GM18870 (cell line): ENCODE data around the gene CENPVL1.
"Not testable (repeated sequence)": the region's sequence is repeated elsewhere in the genome, so short reads cannot be mapped to it uniquely, and the experiment has no call there.

Source experiments
- ATAC-seq: cut with Tn5 transposase; IDR thresholded peaks from one replicate; pipeline ENCODE4 v1.9.1; 2021; ENCODE audit warnings: moderate library complexity; ENCODE audit not compliant: unreplicated experiment

Gene CENPVL1

DNA sequence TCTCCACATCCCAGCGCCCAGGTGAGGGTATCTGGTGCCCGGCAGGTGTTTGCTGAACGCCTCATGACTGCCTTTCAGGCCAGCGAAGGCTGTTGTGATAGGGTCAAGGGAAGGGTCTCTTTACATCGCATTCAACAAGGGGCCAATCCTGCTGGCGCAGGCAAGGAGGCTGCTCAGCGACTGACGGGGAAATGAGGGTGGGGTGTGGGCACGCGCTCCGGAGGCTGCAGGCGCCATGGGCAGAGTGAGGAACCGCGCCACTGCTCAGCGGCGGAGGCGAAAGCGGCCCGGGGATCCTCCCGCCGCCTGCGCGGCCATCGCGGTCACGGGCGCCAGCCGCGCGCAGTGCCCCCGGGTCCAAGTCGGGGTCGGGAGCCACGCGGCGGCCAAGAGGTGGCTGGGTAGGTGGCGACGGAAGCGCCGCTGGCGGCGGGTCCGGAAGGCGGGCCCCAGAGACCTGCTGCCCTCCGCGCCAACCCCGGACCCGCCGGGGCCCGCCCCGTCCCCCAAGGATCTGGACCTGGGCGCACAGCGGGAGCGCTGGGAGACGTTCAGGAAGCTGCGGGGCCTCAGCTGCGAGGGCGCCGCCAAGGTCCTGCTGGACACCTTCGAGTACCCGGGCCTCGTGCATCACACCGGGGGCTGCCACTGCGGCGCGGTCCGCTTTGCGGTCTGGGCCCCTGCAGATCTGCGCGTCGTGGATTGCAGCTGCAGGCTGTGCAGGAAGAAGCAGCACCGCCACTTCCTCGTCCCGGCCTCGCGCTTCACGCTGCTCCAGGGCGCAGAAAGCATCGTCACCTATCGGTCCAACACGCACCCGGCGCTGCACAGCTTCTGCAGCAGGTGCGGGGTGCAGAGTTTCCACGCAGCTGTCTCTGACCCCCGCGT lies at the start of gene CENPVL1:
TSS of gene CENPVL1 (plus strand) at position 236 of the 888 bp plus-strand sequence. CDS start at position 236, 0 bp downstream.
- ATAC-seq, result not testable (repeated sequence)

DNA sequence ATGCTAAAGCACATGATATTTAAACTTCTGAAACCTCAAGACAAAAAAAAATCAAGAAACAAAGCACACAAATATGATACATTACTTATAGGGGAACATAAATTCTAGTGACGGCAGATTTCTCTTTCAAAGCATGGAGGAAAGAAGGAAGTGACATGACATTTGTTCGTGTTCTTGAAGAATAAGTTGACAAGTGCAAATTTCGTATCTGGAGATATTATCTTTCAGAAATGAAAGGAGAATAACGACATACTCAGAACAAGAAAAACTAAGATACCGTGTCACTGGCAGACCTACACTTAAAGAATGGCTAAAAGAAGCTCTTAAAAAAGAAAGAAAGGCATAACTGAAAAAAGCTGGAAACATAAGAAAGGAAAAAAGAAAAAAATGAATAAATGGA lies 44.3 kb upstream of the CENPVL1 start:
- ATAC-seq, result no peak

DNA sequence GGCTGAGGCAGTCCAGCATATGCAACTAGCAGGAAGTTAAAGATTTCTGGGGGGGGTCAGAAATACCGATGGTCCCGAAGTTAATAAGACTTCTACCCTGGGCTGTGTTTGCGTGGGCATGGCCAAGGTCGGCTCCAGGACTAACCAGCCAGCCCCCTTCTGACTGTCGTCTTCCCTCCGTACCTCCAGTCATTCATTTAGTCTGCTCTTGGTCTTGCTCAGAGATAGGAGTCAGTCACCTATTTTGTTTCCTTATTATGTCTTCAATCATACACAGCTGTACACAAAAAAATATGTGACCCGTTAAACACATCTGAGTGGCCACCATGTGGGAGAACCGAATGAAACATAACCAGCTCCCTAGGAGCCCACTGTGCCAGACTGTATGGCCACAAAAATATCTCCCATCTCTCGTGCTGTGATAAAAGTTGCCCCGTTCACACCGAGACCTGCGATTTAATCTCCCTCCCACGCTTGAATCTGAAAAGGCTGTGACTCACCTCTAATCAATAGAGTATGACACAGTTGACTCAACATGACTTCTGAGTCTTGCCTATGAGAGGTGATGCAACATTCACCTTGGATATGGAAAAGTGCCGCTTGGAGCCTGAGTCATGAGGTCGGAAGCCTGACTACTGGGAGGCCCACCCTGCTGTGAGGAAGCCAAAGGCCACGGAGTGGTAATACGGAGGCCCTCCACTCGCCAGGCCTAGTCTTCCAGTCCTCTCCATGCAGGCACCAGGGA lies 30.5 kb upstream of the CENPVL1 start:
- ATAC-seq, result not testable (repeated sequence)

DNA sequence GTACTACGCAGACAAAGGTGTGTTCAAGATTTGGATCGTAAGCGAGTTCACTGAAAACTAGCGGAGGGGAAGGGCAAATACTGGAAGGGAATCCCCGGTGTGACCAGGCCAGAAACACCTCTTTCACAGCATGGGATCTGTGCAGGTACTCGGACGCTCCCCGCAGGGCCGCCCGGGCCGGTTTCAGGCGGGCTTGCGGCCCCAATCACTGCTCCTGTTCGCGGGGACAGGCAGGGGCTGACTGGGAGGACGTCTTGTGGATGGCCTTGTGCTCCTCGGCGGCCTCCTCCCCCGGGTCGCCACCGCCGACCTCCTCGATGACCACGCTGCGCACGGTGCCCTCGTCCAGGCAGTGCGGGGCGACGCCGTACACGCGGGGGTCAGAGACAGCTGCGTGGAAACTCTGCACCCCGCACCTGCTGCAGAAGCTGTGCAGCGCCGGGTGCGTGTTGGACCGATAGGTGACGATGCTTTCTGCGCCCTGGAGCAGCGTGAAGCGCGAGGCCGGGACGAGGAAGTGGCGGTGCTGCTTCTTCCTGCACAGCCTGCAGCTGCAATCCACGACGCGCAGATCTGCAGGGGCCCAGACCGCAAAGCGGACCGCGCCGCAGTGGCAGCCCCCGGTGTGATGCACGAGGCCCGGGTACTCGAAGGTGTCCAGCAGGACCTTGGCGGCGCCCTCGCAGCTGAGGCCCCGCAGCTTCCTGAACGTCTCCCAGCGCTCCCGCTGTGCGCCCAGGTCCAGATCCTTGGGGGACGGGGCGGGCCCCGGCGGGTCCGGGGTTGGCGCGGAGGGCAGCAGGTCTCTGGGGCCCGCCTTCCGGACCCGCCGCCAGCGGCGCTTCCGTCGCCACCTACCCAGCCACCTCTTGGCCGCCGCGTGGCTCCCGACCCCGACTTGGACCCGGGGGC lies 28.2 kb upstream of the CENPVL1 start:
- not testable (repeated sequence) for ATAC-seq

DNA sequence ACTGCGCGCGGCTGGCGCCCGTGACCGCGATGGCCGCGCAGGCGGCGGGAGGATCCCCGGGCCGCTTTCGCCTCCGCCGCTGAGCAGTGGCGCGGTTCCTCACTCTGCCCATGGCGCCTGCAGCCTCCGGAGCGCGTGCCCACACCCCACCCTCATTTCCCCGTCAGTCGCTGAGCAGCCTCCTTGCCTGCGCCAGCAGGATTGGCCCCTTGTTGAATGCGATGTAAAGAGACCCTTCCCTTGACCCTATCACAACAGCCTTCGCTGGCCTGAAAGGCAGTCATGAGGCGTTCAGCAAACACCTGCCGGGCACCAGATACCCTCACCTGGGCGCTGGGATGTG lies 27.6 kb upstream of the CENPVL1 start, which contains the start of gene CENPVL2:
TSS of gene CENPVL2 (minus strand) at position 112 of the 343 bp plus-strand sequence. CDS start at position 112, 0 bp downstream.
- ATAC-seq, result not testable (repeated sequence)

DNA sequence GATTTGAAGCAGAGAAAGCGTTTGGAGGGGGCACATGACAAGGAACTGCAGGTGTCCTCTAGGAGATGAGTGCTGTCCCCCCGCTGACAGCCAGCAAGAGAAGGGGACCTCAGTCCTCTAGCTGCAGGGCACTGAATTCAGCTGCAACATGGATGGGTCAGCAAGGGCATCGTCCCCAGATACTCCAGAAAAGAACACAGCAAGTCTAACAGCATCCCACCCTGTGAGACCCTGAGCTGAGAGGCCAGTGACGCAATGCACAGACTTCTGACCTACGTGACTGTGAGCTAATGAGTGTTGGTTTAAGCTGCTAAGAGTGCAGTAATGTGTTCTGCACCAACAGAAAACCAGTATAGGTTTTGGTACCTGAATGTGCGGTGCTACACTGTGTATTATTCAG lies 16.1 kb upstream of the CENPVL1 start:
- no peak for ATAC-seq

DNA sequence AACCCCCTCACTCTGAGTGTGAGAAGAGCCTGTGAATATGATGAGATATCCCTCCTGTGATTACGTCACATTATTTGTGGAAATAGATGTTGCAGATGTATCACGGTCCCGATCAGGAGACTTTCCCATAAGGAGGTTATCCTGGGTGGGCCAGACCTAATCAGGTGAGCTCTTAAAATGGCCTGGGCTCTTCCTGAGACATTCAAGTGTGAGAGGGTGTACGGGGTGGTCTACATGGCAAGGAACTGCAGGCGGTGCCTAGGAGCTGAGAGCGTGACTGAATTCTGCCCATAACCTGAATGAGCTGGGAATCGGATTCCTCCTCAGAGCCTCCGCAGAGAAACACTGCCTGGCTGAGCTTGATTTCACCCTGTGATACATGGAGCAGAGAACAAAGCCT lies 12.9 kb upstream of the CENPVL1 start:
- no peak for ATAC-seq

DNA sequence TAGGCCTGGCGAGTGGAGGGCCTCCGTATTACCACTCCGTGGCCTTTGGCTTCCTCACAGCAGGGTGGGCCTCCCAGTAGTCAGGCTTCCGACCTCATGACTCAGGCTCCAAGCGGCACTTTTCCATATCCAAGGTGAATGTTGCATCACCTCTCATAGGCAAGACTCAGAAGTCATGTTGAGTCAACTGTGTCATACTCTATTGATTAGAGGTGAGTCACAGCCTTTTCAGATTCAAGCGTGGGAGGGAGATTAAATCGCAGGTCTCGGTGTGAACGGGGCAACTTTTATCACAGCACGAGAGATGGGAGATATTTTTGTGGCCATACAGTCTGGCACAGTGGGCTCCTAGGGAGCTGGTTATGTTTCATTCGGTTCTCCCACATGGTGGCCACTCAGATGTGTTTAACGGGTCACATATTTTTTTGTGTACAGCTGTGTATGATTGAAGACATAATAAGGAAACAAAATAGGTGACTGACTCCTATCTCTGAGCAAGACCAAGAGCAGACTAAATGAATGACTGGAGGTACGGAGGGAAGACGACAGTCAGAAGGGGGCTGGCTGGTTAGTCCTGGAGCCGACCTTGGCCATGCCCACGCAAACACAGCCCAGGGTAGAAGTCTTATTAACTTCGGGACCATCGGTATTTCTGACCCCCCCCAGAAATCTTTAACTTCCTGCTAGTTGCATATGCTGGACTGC lies 2.8 kb downstream of the CENPVL1 start:
- not testable (repeated sequence) for ATAC-seq

DNA sequence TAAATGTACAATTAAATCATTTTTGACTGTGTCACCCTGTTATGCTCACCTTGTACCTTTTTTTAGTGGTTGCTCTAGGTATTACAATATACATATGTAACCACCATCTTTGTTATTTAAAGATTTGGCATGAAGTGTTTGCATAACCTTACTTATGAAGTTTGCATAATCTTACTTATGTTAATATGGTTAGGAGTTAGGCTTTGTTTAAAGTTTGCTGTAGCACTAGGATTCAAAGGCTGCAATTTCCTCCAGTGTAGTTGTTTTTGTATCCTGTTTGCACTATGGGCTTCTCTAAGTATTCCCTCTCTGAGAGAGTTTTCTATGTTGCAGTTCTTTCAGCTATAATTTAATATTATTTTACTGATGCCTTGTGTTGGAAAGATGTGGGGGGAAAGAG lies 17.9 kb downstream of the CENPVL1 start:
- ATAC-seq, result no peak

DNA sequence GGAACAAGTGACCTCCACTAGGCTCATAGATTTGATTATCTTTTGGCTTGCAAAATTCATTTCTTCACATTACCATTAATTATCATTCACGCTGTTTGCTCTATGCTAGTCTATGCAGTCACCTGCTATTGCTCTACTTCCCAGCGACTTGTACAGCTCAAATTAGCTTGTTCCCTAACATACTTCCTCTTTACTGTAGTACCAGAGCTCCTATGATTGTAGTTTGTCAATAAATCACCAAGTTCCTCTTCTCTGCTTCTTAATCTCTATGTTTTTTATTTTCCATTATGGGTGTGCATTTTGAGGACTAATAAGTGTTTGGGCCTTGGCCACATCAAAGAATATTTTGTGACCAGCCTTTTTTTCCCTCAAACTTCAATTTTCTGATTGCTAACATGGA lies 26.8 kb downstream of the CENPVL1 start:
- no peak for ATAC-seq

DNA sequence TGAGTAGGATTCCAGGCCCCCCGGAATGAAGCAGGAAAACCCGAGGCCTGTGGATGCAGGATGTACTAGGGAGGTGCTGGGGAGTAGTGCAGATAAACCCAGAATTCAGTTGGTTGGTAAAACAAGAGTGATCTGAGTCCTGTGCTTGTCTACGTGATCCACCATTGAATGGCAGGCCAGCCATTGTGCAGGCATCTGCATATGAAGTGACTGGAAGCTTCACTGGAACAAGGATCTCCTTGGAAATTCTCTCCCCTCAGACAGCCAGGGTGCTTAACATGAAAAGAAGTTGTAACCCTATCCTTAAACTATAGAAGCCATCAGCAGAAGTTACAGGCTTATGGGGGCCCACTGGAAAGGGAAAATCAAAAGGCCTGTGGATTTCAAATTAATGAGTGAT lies 32.3 kb downstream of the CENPVL1 start:
- ATAC-seq, result no peak

DNA sequence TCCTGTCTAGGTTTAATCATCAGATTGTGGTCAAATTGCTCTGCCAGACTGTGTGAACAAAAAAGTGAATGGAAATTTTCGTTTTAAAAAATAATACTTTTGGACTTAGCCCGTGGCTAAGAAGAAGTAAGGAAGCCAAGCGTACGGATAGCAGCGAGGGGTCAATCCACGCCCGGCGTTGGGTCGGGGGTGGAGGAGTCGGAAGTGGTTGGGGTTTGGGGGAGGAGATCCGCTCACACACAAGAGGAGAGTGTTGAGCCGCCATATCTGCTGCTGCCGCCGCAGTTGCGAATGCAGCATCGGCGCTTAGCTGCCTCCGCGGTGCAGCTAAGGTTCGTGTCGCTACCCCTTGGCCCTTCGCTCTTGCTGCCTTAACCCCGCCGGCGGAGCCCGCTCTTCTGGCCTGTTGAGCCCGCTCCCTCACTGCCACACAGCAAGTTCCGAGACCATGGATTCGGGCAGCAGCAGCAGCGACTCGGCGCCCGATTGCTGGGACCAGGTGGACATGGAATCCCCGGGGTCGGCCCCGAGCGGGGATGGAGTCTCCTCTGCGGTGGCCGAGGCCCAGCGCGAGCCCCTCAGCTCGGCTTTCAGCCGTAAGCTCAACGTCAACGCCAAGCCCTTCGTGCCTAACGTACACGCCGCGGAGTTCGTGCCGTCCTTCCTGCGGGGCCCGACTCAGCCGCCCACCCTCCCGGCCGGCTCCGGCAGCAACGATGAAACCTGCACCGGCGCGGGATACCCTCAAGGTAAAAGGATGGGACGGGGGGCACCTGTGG lies 33.1 kb downstream of the CENPVL1 start, which contains the start of gene GSPT2:
TSS of gene GSPT2 (plus strand) at position 264 of the 779 bp plus-strand sequence. CDS start at position 449, 185 bp downstream.
- peak; percentile 79 for ATAC-seq

DNA sequence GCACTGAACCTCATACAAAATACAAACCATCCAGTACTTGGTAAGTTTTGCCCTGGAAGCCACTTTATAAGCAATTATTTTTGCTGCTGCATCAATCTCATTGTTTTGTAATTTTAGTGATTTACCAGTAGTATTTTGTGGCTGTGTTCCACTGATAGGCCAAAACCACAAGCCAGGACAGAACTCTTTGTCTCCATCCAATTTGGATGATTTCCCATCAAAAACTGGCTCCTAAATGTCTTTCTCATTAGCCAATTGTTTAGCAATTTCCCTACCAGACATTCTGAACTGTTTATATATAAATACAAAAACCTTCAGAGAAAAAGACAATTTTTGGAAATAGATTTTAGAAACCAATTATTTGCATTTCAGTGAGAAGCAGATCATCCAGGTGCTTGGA lies 37.4 kb downstream of the CENPVL1 start:
- no peak for ATAC-seq

DNA sequence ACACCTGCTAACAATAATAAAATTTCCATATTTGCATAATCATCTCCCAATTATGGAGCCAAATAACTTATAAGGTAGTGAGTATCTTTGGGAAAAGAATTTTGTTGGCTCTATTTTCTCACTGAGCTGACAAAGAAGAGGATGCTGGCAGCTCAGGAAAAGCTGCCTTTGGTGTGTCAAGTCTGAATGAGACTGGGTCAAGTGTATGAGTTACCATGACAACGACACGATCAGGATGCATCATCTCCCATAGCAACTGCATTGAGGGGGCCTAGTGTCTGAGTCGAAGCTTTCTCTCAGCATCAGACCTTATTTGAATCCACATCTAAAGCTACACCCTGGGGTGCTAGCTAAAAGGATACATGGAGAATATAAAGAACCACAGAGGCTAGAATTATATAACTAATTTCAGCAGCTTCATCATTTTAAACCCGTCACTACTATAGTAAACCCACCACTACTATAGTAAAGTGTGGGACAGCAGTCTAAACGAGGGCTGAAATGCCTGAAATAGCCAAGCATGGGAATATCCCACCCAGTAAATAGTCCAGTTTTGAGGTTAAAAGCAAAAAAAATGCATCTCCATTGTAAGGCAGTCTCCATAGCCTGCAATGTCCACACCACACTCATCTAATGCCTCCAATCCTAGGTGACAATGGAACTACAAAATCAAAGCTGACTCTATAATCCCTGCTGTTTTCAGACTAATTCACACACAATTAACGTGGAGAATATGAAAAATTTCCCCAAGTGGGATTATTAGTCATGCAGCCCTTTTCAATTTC lies 48.9 kb downstream of the CENPVL1 start:
- ATAC-seq, result no peak

DNA sequence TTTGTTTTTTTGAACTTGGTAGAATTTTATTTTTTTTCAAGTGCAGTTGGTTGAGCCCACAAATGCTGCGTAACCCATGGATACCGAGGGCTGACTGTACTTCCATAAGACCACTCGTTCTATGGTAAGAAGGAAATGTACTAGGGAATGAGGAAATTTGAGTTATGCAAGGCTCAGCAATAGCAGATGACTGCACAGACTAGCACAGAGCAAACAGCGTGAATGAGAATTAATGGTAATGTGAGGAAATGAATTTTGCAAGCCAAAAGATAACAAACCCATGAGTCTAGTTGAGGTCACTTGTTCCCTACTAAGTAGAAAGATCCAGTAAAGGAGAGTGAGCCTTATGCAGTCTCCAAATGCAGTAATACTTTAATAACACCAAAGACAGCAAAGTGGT lies 50.3 kb downstream of the CENPVL1 start:
- ATAC-seq, result no peak
